H1 (cell line): ENCODE results near the gene SEZ6. TPM values are rescaled to one million over a fixed set of nuclear protein-coding genes. Genes with fewer than 3 reads are reported as not detected.

Source experiments
- ASH2L ChIP-seq: fragments of 200-600, 300-600 bp; sonication (generic); IDR thresholded peaks from one replicate; pipeline ENCODE4 v1.7.1; 2017; ENCODE audit warnings: low read length
- CREB1 ChIP-seq: IDR thresholded peaks from 2 replicates; pipeline ENCODE4 v1.6.1; 2012; ENCODE audit warnings: inconsistent platforms
- CTBP2 ChIP-seq: IDR thresholded peaks from 2 replicates; pipeline ENCODE4 v1.7.0; 2011; ENCODE audit warnings: borderline replicate concordance, mild to moderate bottlenecking, moderate library complexity, mixed read lengths, low read length; ENCODE audit not compliant: insufficient read depth, insufficient read length
- EGR1 ChIP-seq: IDR thresholded peaks from 2 replicates; pipeline ENCODE4 v1.6.1; 2011; ENCODE audit warnings: low read depth, low read length, borderline replicate concordance
- HDAC2 ChIP-seq, 2 experiments: fragments of 300-600 bp in 1 of 2; sonication (generic) in 1 of 2; IDR thresholded peaks; 2 replicates each; pipeline ENCODE4 v1.6.1; 2011 to 2012; ENCODE audit warnings: low read depth in 2 of 2, low read length in 2 of 2, mild to moderate bottlenecking in 2 of 2, moderate library complexity in 2 of 2, borderline replicate concordance in 1 of 2, inconsistent platforms in 1 of 2
- HDAC6 ChIP-seq: IDR thresholded peaks from one replicate; pipeline ENCODE4 v1.7.1; 2012; ENCODE audit warnings: low read depth, mild to moderate bottlenecking, inconsistent platforms, low read length, moderate library complexity
- KDM1A ChIP-seq: fragments of 200-600, 300-600 bp; sonication (generic); IDR thresholded peaks from 2 replicates; pipeline ENCODE4 v1.7.1; 2016; ENCODE audit warnings: mild to moderate bottlenecking, low read length, borderline replicate concordance
- KDM5A ChIP-seq: fragments of 200-600 bp; IDR thresholded peaks from 2 replicates; pipeline ENCODE4 v1.7.1; 2012; ENCODE audit warnings: mild to moderate bottlenecking, low read length, inconsistent platforms, mixed read lengths
- PHF8 ChIP-seq: fragments of 200-600 bp; sonication (generic); conservative IDR thresholded peaks from 2 replicates; pipeline ENCODE4 v1.7.1; 2012; ENCODE audit warnings: low read depth, mild to moderate bottlenecking, inconsistent platforms, low read length, moderate library complexity
- POLR2A ChIP-seq, 2 experiments: IDR thresholded peaks; 1 replicate in 1 of 2; 2 replicates in 1 of 2; pipeline ENCODE4 v1.6.1; 2011; ENCODE audit warnings: low read depth in 2 of 2, low read length in 2 of 2, mild to moderate bottlenecking in 2 of 2; ENCODE audit errors: control extremely low read depth in 1 of 2
- RAD21 ChIP-seq, 2 experiments: IDR thresholded peaks in 1 of 2; conservative IDR thresholded peaks in 1 of 2; 2 replicates each; pipeline ENCODE4 v1.6.1; 2011; ENCODE audit warnings: low read depth in 2 of 2, low read length in 2 of 2, improper control_type of control experiment in 1 of 2, inconsistent platforms in 1 of 2, mild to moderate bottlenecking in 1 of 2, moderate library complexity in 1 of 2
- RFX5 ChIP-seq: IDR thresholded peaks from 2 replicates; pipeline ENCODE4 v1.6.1; 2011; ENCODE audit warnings: low read depth, low read length, improper control_type of control experiment, borderline replicate concordance
- RXRA ChIP-seq: IDR thresholded peaks from 2 replicates; pipeline ENCODE4 v1.6.1; 2011; ENCODE audit warnings: low read depth, mild to moderate bottlenecking, low read length, moderate library complexity; ENCODE audit not compliant: insufficient read depth
- SP1 ChIP-seq: IDR thresholded peaks from 2 replicates; pipeline ENCODE4 v1.6.1; 2011; ENCODE audit warnings: low read depth, low read length
- SP2 ChIP-seq: IDR thresholded peaks from 2 replicates; pipeline ENCODE4 v1.6.1; 2012; ENCODE audit warnings: mild to moderate bottlenecking, low read length, inconsistent platforms
- SP4 ChIP-seq: IDR thresholded peaks from 2 replicates; pipeline ENCODE4 v1.6.1; 2012; ENCODE audit warnings: low read length, inconsistent platforms
- SRF ChIP-seq: IDR thresholded peaks from 2 replicates; pipeline ENCODE4 v1.6.1; 2011; ENCODE audit warnings: mild to moderate bottlenecking, low read depth, low read length, moderate library complexity
- SUZ12 ChIP-seq: fragments of 200-600 bp; sonication (generic); IDR thresholded peaks from 2 replicates; pipeline ENCODE4 v1.6.1; 2012; ENCODE audit warnings: mild to moderate bottlenecking, inconsistent platforms, low read length, moderate library complexity, mixed read lengths
- TBP ChIP-seq: IDR thresholded peaks from 2 replicates; pipeline ENCODE4 v1.6.1; 2011; ENCODE audit warnings: low read depth, low read length, improper control_type of control experiment
- YY1 ChIP-seq: IDR thresholded peaks from 2 replicates; pipeline ENCODE4 v1.6.1; 2011; ENCODE audit warnings: low read depth, mild to moderate bottlenecking, low read length
- ZNF274 ChIP-seq: IDR thresholded peaks from 2 replicates; pipeline ENCODE4 v1.7.0; 2012; ENCODE audit warnings: low read length, borderline replicate concordance; ENCODE audit errors: extremely low read depth
- polyA plus RNA-seq, 7 experiments: library from polyadenylated mRNA; depleted of rRNA in 3 of 7; stranded (reverse) in 5 of 7; unstranded in 2 of 7; fragments of >200 nt in 5 of 7; fragments of 200-250 nt in 2 of 7; gene quantifications; 1 replicate in 5 of 7; 2 replicates in 1 of 7; 4 replicates in 1 of 7; pipeline versions ENCODE4 v1.2.1 to v1.2.3, GENCODE V29; 2011 to 2013; ENCODE audit warnings: missing spikeins in 2 of 7, mixed read lengths in 2 of 7
- total RNA-seq: library from RNA; stranded (reverse); fragmentation: NEBNext Ultra II Directional; extraction: Animal tissue kit (Norgen Biotek cat#: 25700); gene quantifications from 2 replicates; pipeline ENCODE4 v1.2.1, GENCODE V29; 2021
- TF ChIP-seq, protein P1 (sequence below): IDR thresholded peaks from 2 replicates; pipeline ENCODE4 v1.6.1; 2012; ENCODE audit warnings: low read length, inconsistent platforms

SEZ6 gene
- total and polyA plus RNA-seq, 2 of the 8 experiments (the other 6 are each of a cell fraction or from before 2014, with no cell fraction given): 6.9 to 16.1 TPM

DNA sequence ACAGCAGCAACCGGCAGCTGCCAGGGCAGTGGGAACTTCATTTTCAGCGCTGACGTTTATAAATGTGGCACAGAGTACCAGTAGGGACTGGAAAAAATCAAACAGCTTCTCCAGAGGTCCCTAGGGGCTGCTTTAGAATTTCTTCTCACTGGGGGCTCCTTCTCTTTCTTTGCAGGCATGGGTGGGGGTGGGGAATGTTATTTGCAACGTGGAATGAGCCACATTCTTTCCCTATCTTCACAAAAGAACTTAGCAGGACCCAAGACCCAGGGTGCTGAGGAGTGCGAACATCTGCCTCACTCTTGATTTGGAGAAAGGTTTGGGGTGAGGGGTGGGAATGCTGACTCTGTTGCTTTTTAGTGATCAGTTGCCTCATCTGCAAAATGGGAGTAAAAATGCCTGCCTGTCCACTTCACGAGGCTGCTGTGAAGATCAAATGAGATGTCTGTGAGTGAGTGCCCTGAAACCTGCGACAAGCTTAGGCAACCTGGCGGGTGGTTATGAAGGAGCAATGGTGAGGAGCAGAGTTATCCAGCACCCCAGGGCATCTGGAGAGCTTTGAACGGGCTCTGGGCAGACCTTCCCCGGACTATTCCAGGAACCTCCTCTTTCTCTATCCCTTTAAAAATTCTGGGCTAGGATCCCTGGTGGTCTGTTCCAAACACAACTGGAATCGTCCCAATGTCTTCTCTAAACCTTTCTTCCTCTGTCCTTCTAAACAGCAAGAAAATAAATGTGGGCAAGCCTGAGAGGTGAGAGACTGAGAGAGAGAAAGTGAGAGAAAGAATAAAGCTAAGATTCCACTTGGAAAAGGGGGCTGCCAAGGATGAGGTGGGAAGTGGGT, 26.4 kb upstream of the SEZ6 start (continued):
- no peak for TF ChIP-seq ZNF274
- TF ChIP-seq, protein P1, sequence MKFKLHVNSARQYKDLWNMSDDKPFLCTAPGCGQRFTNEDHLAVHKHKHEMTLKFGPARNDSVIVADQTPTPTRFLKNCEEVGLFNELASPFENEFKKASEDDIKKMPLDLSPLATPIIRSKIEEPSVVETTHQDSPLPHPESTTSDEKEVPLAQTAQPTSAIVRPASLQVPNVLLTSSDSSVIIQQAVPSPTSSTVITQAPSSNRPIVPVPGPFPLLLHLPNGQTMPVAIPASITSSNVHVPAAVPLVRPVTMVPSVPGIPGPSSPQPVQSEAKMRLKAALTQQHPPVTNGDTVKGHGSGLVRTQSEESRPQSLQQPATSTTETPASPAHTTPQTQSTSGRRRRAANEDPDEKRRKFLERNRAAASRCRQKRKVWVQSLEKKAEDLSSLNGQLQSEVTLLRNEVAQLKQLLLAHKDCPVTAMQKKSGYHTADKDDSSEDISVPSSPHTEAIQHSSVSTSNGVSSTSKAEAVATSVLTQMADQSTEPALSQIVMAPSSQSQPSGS: 0 out of 2 replicates have a peak, but pooled peaks have one; percentile 41
- TF ChIP-seq POLR2A (IDR thresholded peaks at IDR 0.05; ENCODE audit: control extremely low read depth in 1 of 2, low read depth in 2 of 2, low read length in 2 of 2): peak in 1 of 2 experiments; percentile 1; a peak in 1 of 3 replicates
- TF ChIP-seq YY1: no peak
- no peak for TF ChIP-seq KDM5A
- peak in 1 of 2 experiments; percentile 13; a peak in 1 of 4 replicates for TF ChIP-seq RAD21 (IDR thresholded peaks at IDR 0.05 in 1 of 2, conservative IDR thresholded peaks at IDR 0.05 in 1 of 2; ENCODE audit: low read depth in 2 of 2, low read length in 2 of 2)
- no peak for TF ChIP-seq HDAC6
- TF ChIP-seq CTBP2: no peak
- peak; percentile 80 for TF ChIP-seq ASH2L
- no peak for TF ChIP-seq CREB1
- TF ChIP-seq TBP: peak; percentile 6; the same call in 1 of the 2 replicates
- no peak for TF ChIP-seq SP4
- TF ChIP-seq HDAC2 (IDR thresholded peaks at IDR 0.05; ENCODE audit: borderline replicate concordance in 1 of 2, low read depth in 2 of 2, low read length in 2 of 2): peak; percentile 88 to 93; a peak in 2 of 4 replicates
- 0 out of 2 replicates have a peak, but pooled peaks have one; percentile 16 for TF ChIP-seq EGR1
- TF ChIP-seq RFX5: no peak
- TF ChIP-seq KDM1A: peak; percentile 99
- no peak for TF ChIP-seq SRF
- no peak for TF ChIP-seq PHF8
- peak; percentile 90 for TF ChIP-seq SP1
- no peak for TF ChIP-seq RXRA
- TF ChIP-seq SUZ12: no peak
- TF ChIP-seq SP2: no peak
